OCI-LY7 (cell line): ENCODE measurements around the gene ATF6B. TPM values are rescaled to one million over a fixed set of nuclear protein-coding genes. Genes with fewer than 3 reads are reported as not detected.

Source experiments
- BruUV-seq: library from RNA; stranded (reverse); fragments of 400-500 nt; replicated peaks from 2 replicates; lab custom pipeline; 2021; lab: Mats Ljungman, UMichigan
- CTCF ChIA-PET: fragments of 300-600 bp; sonication (Branson Sonifier 250); formaldehyde crosslinking; loops from one replicate; lab custom pipeline; 2022; ENCODE audit warnings: antibody characterized with exemption; ENCODE audit not compliant: unreplicated experiment; lab: Charles Lee
- POLR2A ChIA-PET: fragments of 300-600 bp; sonication (Branson Sonifier 250); formaldehyde crosslinking; loops from one replicate; lab custom pipeline; 2022; ENCODE audit warnings: antibody characterized with exemption; lab: Charles Lee
- DNase-seq: peaks from one replicate; pipeline ENCODE4 v3.0.0-alpha.2; 2015; ENCODE audit warnings: low spot score
- H2AFZ ChIP-seq: fragments of 200-600 bp; sonication (generic), shearing (Covaris generic); 2 replicates; pipeline ENCODE4 v1.6.1; 2014; ENCODE audit warnings: mild to moderate bottlenecking, antibody characterized with exemption, low read length, moderate library complexity
- H3K27ac ChIP-seq: fragments of 200-600 bp; sonication (generic); 2 replicates; pipeline ENCODE4 v1.5.1; 2014; ENCODE audit warnings: mixed run types, low read depth, mild to moderate bottlenecking, moderate library complexity, low read length, inconsistent platforms; ENCODE audit not compliant: poor library complexity, severe bottlenecking
- H3K36me3 ChIP-seq: fragments of 200-600 bp; sonication (generic); 2 replicates; pipeline ENCODE4 v1.6.1; 2014; ENCODE audit warnings: mild to moderate bottlenecking, antibody characterized with exemption, low read length, moderate library complexity, mixed read lengths; ENCODE audit not compliant: insufficient read depth
- H3K4me1 ChIP-seq: fragments of 200-600 bp; sonication (generic); 2 replicates; pipeline ENCODE4 v1.5.1; 2014; ENCODE audit warnings: mild to moderate bottlenecking, low read length; ENCODE audit not compliant: insufficient read depth, poor library complexity, severe bottlenecking
- H3K4me2 ChIP-seq: fragments of 200-600 bp; sonication (generic); 2 replicates; pipeline ENCODE4 v1.6.1; 2014; ENCODE audit warnings: mild to moderate bottlenecking, low read length
- H3K4me3 ChIP-seq: fragments of 200-600 bp; sonication (generic); 2 replicates; pipeline ENCODE4 v1.5.1; 2014; ENCODE audit warnings: mild to moderate bottlenecking, low read depth, low read length; ENCODE audit not compliant: poor library complexity, severe bottlenecking
- H3K79me2 ChIP-seq: fragments of 200-600 bp; sonication (generic); 2 replicates; pipeline ENCODE4 v1.6.1; 2016; ENCODE audit warnings: low read depth, mild to moderate bottlenecking, low read length, moderate library complexity, mixed read lengths; ENCODE audit not compliant: insufficient read depth
- H3K9me2 ChIP-seq: fragments of 200-600 bp; sonication (generic); 2 replicates; pipeline ENCODE4 v1.6.1; 2016; ENCODE audit warnings: mild to moderate bottlenecking, low read length, mixed read lengths; ENCODE audit not compliant: insufficient read depth
- H3K9me3 ChIP-seq: fragments of 200-600 bp; sonication (generic); 2 replicates; pipeline ENCODE4 v1.6.1; 2014; ENCODE audit warnings: mild to moderate bottlenecking, mixed run types, low read length, mixed read lengths
- H4K20me1 ChIP-seq: fragments of 200-600 bp; sonication (generic); 2 replicates; pipeline ENCODE4 v1.6.1; 2014; ENCODE audit warnings: mild to moderate bottlenecking, antibody characterized with exemption, low read length, moderate library complexity, mixed read lengths; ENCODE audit not compliant: insufficient read depth
- EZH2phosphoT487 ChIP-seq: fragments of 200-600 bp; sonication (generic); IDR thresholded peaks from 2 replicates; pipeline ENCODE4 v1.6.1; 2018; ENCODE audit warnings: low read depth, borderline replicate concordance, mild to moderate bottlenecking, mixed run types, antibody characterized with exemption, low read length, moderate library complexity, mixed read lengths
- intact Hi-C: fragments of 100-400 bp; cut with micrococcal nuclease; formaldehyde crosslinking; loops from one replicate; pipeline ENCODE4 v1.10.0; 2022; ENCODE audit not compliant: unreplicated experiment
- total RNA-seq, 2 experiments: library from RNA; depleted of rRNA in 1 of 2; stranded (reverse); fragments of >200 nt in 1 of 2; shearing (Covaris generic) in 1 of 2; gene quantifications; 2 replicates each; pipeline ENCODE4 v1.2.3, GENCODE V29; 2014 to 2022
- TF ChIP-seq, protein P1 (sequence below): fragments of 200-600 bp; sonication (generic); conservative IDR thresholded peaks from 2 replicates; pipeline ENCODE4 v1.5.1; 2014; ENCODE audit warnings: mild to moderate bottlenecking, antibody characterized with exemption, low read length, moderate library complexity, mixed read lengths

The ATF6B gene
- total RNA-seq, 2 experiments from 2014 or later, result 57.7 to 122 TPM

DNA sequence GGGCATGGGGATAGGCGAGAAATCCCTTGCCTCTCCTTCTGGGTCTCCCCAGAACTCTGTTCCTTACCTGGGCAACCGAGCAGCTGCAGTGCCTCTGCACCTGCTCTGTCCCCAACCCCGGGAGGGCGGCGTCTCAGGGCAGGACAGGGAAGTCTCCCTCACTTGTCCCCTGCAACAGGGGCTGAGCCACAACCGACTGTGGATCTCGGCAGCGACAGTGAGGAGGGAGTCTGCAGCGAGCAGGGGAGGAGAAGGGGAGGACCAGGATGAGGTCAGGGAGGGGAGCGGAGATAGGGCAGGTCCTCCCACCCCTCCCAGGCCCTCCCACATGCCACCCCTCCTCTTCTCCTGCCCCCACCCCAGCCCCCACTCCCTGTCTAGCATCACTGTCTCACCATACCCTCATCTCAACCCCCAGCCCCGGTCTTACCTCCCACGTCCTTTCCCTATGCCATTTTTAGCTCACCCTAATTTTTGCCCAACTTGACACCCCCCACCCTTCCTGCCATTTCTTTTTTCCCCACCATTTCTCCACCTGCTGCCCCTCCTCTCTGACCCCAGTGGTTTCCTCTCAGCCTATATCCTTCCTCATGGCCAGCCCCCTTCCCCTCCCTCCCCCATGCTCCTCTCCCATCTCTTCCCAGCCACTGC, 18.8 kb downstream of the ATF6B start, which contains the start of gene TNXB:
TSS of gene TNXB (minus strand) at position 225 of the 651 bp plus-strand sequence. CDS start 11,140 bp downstream, outside the sequence.
- CTCF ChIA-PET, result no interaction called here
- no TSS peak for BruUV-seq
- Histone ChIP-seq H3K27ac (no peak within 1 kb of the TSS), H3K4me2 (no peak within 1 kb of the TSS), H2AFZ (no peak within 1 kb of the TSS), H3K36me3 (peaks cover 3% of the 10 kb centered on the region; the same call in 1 of the 2 replicates), H4K20me1 (no peaks in the 10 kb centered on the region; the same call in 1 of the 2 replicates), H3K9me3 (no peaks in the 10 kb centered on the region), H3K4me3 (no peak within 1 kb of the TSS), H3K9me2 (no peaks in the 10 kb centered on the region), H3K4me1 (no peaks in the 10 kb centered on the region), H3K79me2 (no peaks in the 10 kb centered on the region)
- no peak for TF ChIP-seq EZH2phosphoT487
- TF ChIP-seq, protein P1, sequence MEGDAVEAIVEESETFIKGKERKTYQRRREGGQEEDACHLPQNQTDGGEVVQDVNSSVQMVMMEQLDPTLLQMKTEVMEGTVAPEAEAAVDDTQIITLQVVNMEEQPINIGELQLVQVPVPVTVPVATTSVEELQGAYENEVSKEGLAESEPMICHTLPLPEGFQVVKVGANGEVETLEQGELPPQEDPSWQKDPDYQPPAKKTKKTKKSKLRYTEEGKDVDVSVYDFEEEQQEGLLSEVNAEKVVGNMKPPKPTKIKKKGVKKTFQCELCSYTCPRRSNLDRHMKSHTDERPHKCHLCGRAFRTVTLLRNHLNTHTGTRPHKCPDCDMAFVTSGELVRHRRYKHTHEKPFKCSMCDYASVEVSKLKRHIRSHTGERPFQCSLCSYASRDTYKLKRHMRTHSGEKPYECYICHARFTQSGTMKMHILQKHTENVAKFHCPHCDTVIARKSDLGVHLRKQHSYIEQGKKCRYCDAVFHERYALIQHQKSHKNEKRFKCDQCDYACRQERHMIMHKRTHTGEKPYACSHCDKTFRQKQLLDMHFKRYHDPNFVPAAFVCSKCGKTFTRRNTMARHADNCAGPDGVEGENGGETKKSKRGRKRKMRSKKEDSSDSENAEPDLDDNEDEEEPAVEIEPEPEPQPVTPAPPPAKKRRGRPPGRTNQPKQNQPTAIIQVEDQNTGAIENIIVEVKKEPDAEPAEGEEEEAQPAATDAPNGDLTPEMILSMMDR, result no peak
- intact Hi-C loops, result no loop called here
- POLR2A ChIA-PET, result interaction anchor here (0.5 to 0.7 kb wide), 2 partner anchors 18 to 24 kb away, joined by 3 read pairs; no protein-coding TSS in a partner anchor
- no peak for DNase-seq

DNA sequence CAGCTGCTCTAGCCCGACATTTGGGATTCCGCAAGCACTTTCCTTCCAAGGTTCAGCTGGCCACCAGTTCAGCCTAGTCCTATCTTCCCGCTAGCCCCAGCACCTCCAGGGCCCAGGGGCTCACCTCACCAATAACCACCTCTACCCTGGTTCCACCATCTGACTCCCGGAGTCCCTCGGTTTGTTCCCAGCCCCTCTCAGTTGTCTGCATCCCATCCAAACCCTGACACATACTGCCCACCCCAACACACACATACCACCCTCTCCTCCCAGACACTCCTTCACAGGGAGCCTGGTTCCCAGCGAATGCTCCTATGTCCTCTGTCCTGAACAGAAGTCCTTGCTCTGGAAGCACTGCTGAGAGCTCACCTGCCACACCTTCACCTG, 19.3 kb downstream of the ATF6B start:
- POLR2A ChIA-PET, result interaction anchor here (0.5 kb wide), 1 partner anchor 24 kb away, joined by 3 read pairs; no protein-coding TSS in a partner anchor

More for the DNA sequence above, 19.3 kb downstream of the ATF6B start:
- intact Hi-C loops, result no loop called here
- DNase-seq, result no peak
- Histone ChIP-seq H3K9me2 (no peaks in the 10 kb centered on the region), H3K4me3 (no peak overlapping the region), H4K20me1 (no peaks in the 10 kb centered on the region; the same call in 1 of the 2 replicates), H3K27ac (no peak overlapping the region), H3K79me2 (no peaks in the 10 kb centered on the region), H3K4me1 (no peaks in the 10 kb centered on the region), H3K4me2 (no peak overlapping the region), H3K36me3 (no peaks in the 10 kb centered on the region; the same call in 1 of the 2 replicates), H3K9me3 (no peaks in the 10 kb centered on the region), H2AFZ (no peak overlapping the region)
- no TSS peak for BruUV-seq
- TF ChIP-seq, protein P1, result no peak
- no peak for TF ChIP-seq EZH2phosphoT487
- CTCF ChIA-PET, result no interaction called here
